ENCODE data around the gene SLC6A17.

The SLC6A17 gene

GRCh38 chr1:110245876-110246620 is 95.8 kb downstream of the SLC6A17 start:
- Mint-ChIP-seq H3K27ac (no peak overlapping the region), H3K4me3 (no peak overlapping the region), H3K9me3 (no peaks in the 10 kb centered on the region), H3K36me3 (no peaks in the 10 kb centered on the region), H3K4me1 (peaks cover 7% of the 10 kb centered on the region), H3K27me3 (no peaks in the 10 kb centered on the region)

- Mint-ChIP-seq H3K4me1 (peaks cover 7% of the 10 kb centered on the region), H3K36me3 (no peaks in the 10 kb centered on the region), H3K4me3 (no peak overlapping the region), H3K27ac (no peak overlapping the region), H3K27me3 (no peaks in the 10 kb centered on the region), H3K9me3 (no peaks in the 10 kb centered on the region)
Measured at GRCh38 chr1:110248746-110249145, 98.5 kb downstream of the SLC6A17 start.

GRCh38 chr1:110249256-110249655 is 99.0 kb downstream of the SLC6A17 start:
- Mint-ChIP-seq H3K4me3 (no peak overlapping the region), H3K9me3 (no peaks in the 10 kb centered on the region), H3K36me3 (no peaks in the 10 kb centered on the region), H3K27me3 (no peaks in the 10 kb centered on the region), H3K27ac (no peak overlapping the region), H3K4me1 (peaks cover 4% of the 10 kb centered on the region)

- H3K27me3 Mint-ChIP-seq, result no peaks in the 10 kb centered on the region
- peaks cover 4% of the 10 kb centered on the region for H3K4me1 Mint-ChIP-seq
- no peaks in the 10 kb centered on the region for H3K36me3 Mint-ChIP-seq
- no peaks in the 10 kb centered on the region for H3K9me3 Mint-ChIP-seq
- no peak overlapping the region for H3K4me3 Mint-ChIP-seq
- no peak overlapping the region for H3K27ac Mint-ChIP-seq
Measured at GRCh38 chr1:110250008-110250407, 99.7 kb downstream of the SLC6A17 start.

GRCh38 chr1:110250749-110251148 is 100.5 kb downstream of the SLC6A17 start:
- H3K27me3 Mint-ChIP-seq, result no peaks in the 10 kb centered on the region
- H3K27ac Mint-ChIP-seq, result no peak overlapping the region
- no peaks in the 10 kb centered on the region for H3K36me3 Mint-ChIP-seq
- H3K4me1 Mint-ChIP-seq, result peaks cover 12% of the 10 kb centered on the region
- H3K4me3 Mint-ChIP-seq, result no peak overlapping the region
- no peaks in the 10 kb centered on the region for H3K9me3 Mint-ChIP-seq

Measured in activated naive CD4-positive, alpha-beta T cell treated with anti-CD3 and anti-CD28 coated beads, Interleukin-2, amount 50 U/mL, for 24 hours (primary cell).